Measurements from ENCODE around the gene FERD3L. TPM values are rescaled to one million over a fixed set of nuclear protein-coding genes. Genes with fewer than 3 reads are reported as not detected.

Gene FERD3L
- total and polyA plus RNA-seq, 4 donors: not detected

- no peak for TF ChIP-seq HNF4A (conservative IDR thresholded peaks at IDR 0.05)
- TF ChIP-seq MAX (IDR thresholded peaks at IDR 0.05): no peak
- no peak for TF ChIP-seq SP1 (IDR thresholded peaks at IDR 0.05)
- no peak for TF ChIP-seq RAD21 (IDR thresholded peaks at IDR 0.05)
- TF ChIP-seq JUND (IDR thresholded peaks at IDR 0.05): no peak
- TF ChIP-seq GABPA (IDR thresholded peaks at IDR 0.05 in 1 of 2, conservative IDR thresholded peaks at IDR 0.05 in 1 of 2): no peak
- TF ChIP-seq FOXA1 (IDR thresholded peaks at IDR 0.05): no peak
- no peak for TF ChIP-seq RXRA (IDR thresholded peaks at IDR 0.05)
- TF ChIP-seq YY1 (IDR thresholded peaks at IDR 0.05): no peak
- no peak for TF ChIP-seq ZBTB33 (IDR thresholded peaks at IDR 0.05)
- TF ChIP-seq REST (IDR thresholded peaks at IDR 0.05): no peak
- WGBS: 58% methylated on average over 4 of the region's 4 CpGs
Observed at GRCh38 chr7:19133886-19134285, 11.3 kb downstream of the FERD3L start.

GRCh38 chr7:19133390-19133789, 11.8 kb downstream of the FERD3L start:
- H3K27me3 ChIP-seq (ENCODE audit: control insufficient read depth in 4 of 4, insufficient read depth in 4 of 4, low read length in 3 of 4): peaks cover 0 to 3% (median 0%) of the 10 kb centered on the region in 4 donors
- 59% methylated on average over 4 of the region's 4 CpGs for WGBS
- no peak overlapping the region for H3K9ac ChIP-seq (ENCODE audit: low read depth in 1 of 2, low read length in 2 of 2)
- no peak overlapping the region for H3K27ac ChIP-seq (ENCODE audit: low read depth in 1 of 2, low read length in 2 of 2)
- DNase-seq (ENCODE audit: low spot score): no peak
- no peak for TF ChIP-seq RXRA (IDR thresholded peaks at IDR 0.05)
- no peak for TF ChIP-seq SP1 (IDR thresholded peaks at IDR 0.05)
- no peak for TF ChIP-seq ZBTB33 (IDR thresholded peaks at IDR 0.05)
- no peak for TF ChIP-seq MAX (IDR thresholded peaks at IDR 0.05)
- no peak for TF ChIP-seq CTCF (IDR thresholded peaks at IDR 0.05; ENCODE audit: low read depth, low read length, missing input control)
- no peaks in the 10 kb centered on the region for H3K36me3 ChIP-seq (ENCODE audit: control insufficient read depth in 4 of 4, insufficient read depth in 3 of 4, low read depth in 1 of 4, low read length in 3 of 4)
- no peak overlapping the region for H3K4me3 ChIP-seq (ENCODE audit: low read depth in 1 of 3, low read length in 3 of 3)
- H3K4me1 ChIP-seq (ENCODE audit: control insufficient read depth in 4 of 4, insufficient read depth in 4 of 4, low read length in 3 of 4): no peaks in the 10 kb centered on the region
- no peaks in the 10 kb centered on the region for H3K9me3 ChIP-seq (ENCODE audit: control insufficient read depth in 4 of 4, low read length in 3 of 4)

More at GRCh38 chr7:19133886-19134285, 11.3 kb downstream of the FERD3L start:
- H3K27ac ChIP-seq (ENCODE audit: low read depth in 1 of 2, low read length in 2 of 2): no peak overlapping the region
- H3K4me3 ChIP-seq (ENCODE audit: low read depth in 1 of 3, low read length in 3 of 3): no peak overlapping the region
- no peak overlapping the region for H3K9ac ChIP-seq (ENCODE audit: low read depth in 1 of 2, low read length in 2 of 2)
- no peaks in the 10 kb centered on the region for H3K4me1 ChIP-seq (ENCODE audit: control insufficient read depth in 4 of 4, insufficient read depth in 4 of 4, low read length in 3 of 4)
- H3K27me3 ChIP-seq (ENCODE audit: control insufficient read depth in 4 of 4, insufficient read depth in 4 of 4, low read length in 3 of 4): peaks cover 0 to 3% (median 0%) of the 10 kb centered on the region in 4 donors
- no peak for DNase-seq (ENCODE audit: low spot score)
- H3K36me3 ChIP-seq (ENCODE audit: control insufficient read depth in 4 of 4, insufficient read depth in 3 of 4, low read depth in 1 of 4, low read length in 3 of 4): no peaks in the 10 kb centered on the region
- H3K9me3 ChIP-seq (ENCODE audit: control insufficient read depth in 4 of 4, low read length in 3 of 4): no peaks in the 10 kb centered on the region
